Heart left ventricle (tissue), 13 donors: ENCODE results near the gene ATP2B2.

Experiments
- CTCF ChIP-seq, 12 donors: fragments of 200-600 bp; sonication (generic) in 4 of 12; IDR thresholded peaks; one replicate each; pipeline versions ENCODE4 v1.5.0 to v1.8.0; 2018 to 2022; ENCODE audit warnings: antibody characterized with exemption in 12 of 12, mild to moderate bottlenecking in 5 of 12
- POLR2A ChIP-seq, 2 donors: fragments of 450-650 bp; IDR thresholded peaks; one replicate each; pipeline ENCODE4 v1.6.1; 2017; ENCODE audit warnings: antibody characterized with exemption in 2 of 2, mild to moderate bottlenecking in 2 of 2, moderate library complexity in 2 of 2
- donor health status: ischemic (EF 13 %, LVEDD 7.1; RV severe dilation, severe dysfunction).
- donor health status: DM: no; HTN: yes; CAD: no.
- donor health status: DM: no; HTN: no; CAD: no.
- donor health status: ischemic (EF 25% LVEDD 6.9; RV normal size, moderate dysfunction).
- donor health status: ischemic (EF 25% LVEDD 5.7; RV mildly dilated, moderate dysfunction).
- donor health status: ischemic (EF 35%, LVEDD 5.7; RV mildly dilated, moderate dysfunction).
- donor health status: nonischemic (EF 11% LVEDD 7.7; RV severe dilation, severe dysfunction).
- donor health status: DM: yes; HTN: yes; CAD: no.
- donor health status: PGD.
- donor health status: ischemic (EF 29% LVEDD 5.4; RV normal size, mild dysfunction).
- donor health status: nonischemic (EF 23%, LVEDD 6.1; RV moderate dilation, normal function).

GRCh38 chr3:10371789-10372188 lies 133.6 kb downstream of the ATP2B2 start:
- TF ChIP-seq POLR2A (IDR thresholded peaks at IDR 0.05) (no peak), CTCF (IDR thresholded peaks at IDR 0.05) (no peak)
